Measurements from ENCODE around the gene MYH11. TPM values are rescaled to one million over a fixed set of nuclear protein-coding genes. Genes with fewer than 3 reads are reported as not detected.

MYH11 gene
- total and polyA plus RNA-seq, 2 of the 13 experiments (the other 11 are each of a cell fraction or from before 2014, with no cell fraction given) = not detected

- TF ChIP-seq ZNF839 (CRISPR knock-in tag; IDR thresholded peaks at IDR 0.05; ENCODE audit: borderline replicate concordance) (no peak), TEAD2 (CRISPR knock-in tag; IDR thresholded peaks at IDR 0.05) (0 out of 2 replicates have a peak, but pooled peaks have one; percentile 36), LCORL (IDR thresholded peaks at IDR 0.05) (no peak), LCORL (CRISPR knock-in tag; IDR thresholded peaks at IDR 0.05) (no peak), PRPF4 (IDR thresholded peaks at IDR 0.05; ENCODE audit: low read depth, low read length, poor library complexity, severe bottlenecking) (no peak), ZNF562 (CRISPR knock-in tag; IDR thresholded peaks at IDR 0.05; ENCODE audit: borderline replicate concordance) (no peak), GLMP (CRISPR knock-in tag; IDR thresholded peaks at IDR 0.05; ENCODE audit: borderline replicate concordance) (no peak), ZBTB44 (CRISPR knock-in tag; IDR thresholded peaks at IDR 0.05) (peak; percentile 9; the same call in 1 of the 2 replicates), SP140L (CRISPR knock-in tag; IDR thresholded peaks at IDR 0.05; ENCODE audit: borderline replicate concordance) (0 out of 2 replicates have a peak, but pooled peaks have one; percentile 22), RBFOX2 (IDR thresholded peaks at IDR 0.05; ENCODE audit: low read depth, low read length) (peak; percentile 98), ZNF580 (CRISPR knock-in tag; IDR thresholded peaks at IDR 0.05; ENCODE audit: borderline replicate concordance, low read depth) (peak; percentile 22; the same call in 1 of the 2 replicates), SMAD1 (CRISPR knock-in tag; IDR thresholded peaks at IDR 0.05; ENCODE audit: borderline replicate concordance, low read depth) (peak; percentile 49; the same call in 1 of the 2 replicates), SOX5 (CRISPR knock-in tag; IDR thresholded peaks at IDR 0.05; ENCODE audit: borderline replicate concordance) (no peak; the same call in 1 of the 2 replicates), FOXK1 (CRISPR knock-in tag; IDR thresholded peaks at IDR 0.05; ENCODE audit: borderline replicate concordance, low read depth) (peak; percentile 68; the same call in 1 of the 2 replicates), ZNF496 (CRISPR knock-in tag; IDR thresholded peaks at IDR 0.05; ENCODE audit: insufficient replicate concordance) (no peak), SALL2 (CRISPR knock-in tag; IDR thresholded peaks at IDR 0.05) (peak; percentile 37; the same call in 1 of the 2 replicates), REXO4 (CRISPR knock-in tag; IDR thresholded peaks at IDR 0.05; ENCODE audit: borderline replicate concordance) (no peak), MIXL1 (CRISPR knock-in tag; IDR thresholded peaks at IDR 0.05) (peak; percentile 9; the same call in 1 of the 2 replicates), SP1 (IDR thresholded peaks at IDR 0.05) (peak; percentile 80; the same call in 1 of the 2 replicates), SP1 (CRISPR knock-in tag; IDR thresholded peaks at IDR 0.05) (peak; percentile 99), TBP (CRISPR knock-in tag; IDR thresholded peaks at IDR 0.05) (peak; percentile 52; the same call in 1 of the 2 replicates), FIP1L1 (IDR thresholded peaks at IDR 0.05; ENCODE audit: borderline replicate concordance, insufficient read depth, low read depth, low read length) (no peak; the same call in 1 of the 2 replicates), WIZ (CRISPR knock-in tag; IDR thresholded peaks at IDR 0.05) (no peak; the same call in 1 of the 2 replicates), ZNF784 (CRISPR knock-in tag; IDR thresholded peaks at IDR 0.05; ENCODE audit: borderline replicate concordance) (no peak; the same call in 1 of the 2 replicates)
Measured at GRCh38 chr16:15888072-15888976, 31.5 kb upstream of the MYH11 start, which contains the start of gene CEP20 (continued).

Data from HepG2 (cell line).